ENCODE data around the gene ARL9.
A peak's percentile ranks its signal among the peaks of the same experiment; 100 is the strongest.

Gene ARL9

GRCh38 chr4:56469489-56470210 lies 35.9 kb upstream of the ARL9 start:
- H3K36me3 ChIP-seq (ENCODE audit: control insufficient read depth in 1 of 2, insufficient read depth in 2 of 2, low read length in 2 of 2) = peaks cover 14 to 34% of the 10 kb centered on the region in 2 donors
- H3K9me3 ChIP-seq (ENCODE audit: control insufficient read depth in 1 of 2, low read length in 2 of 2) = no peaks in the 10 kb centered on the region
- H3K27me3 ChIP-seq (ENCODE audit: low read depth, low read length) = no peaks in the 10 kb centered on the region
- no peak overlapping the region for H3K27ac ChIP-seq (ENCODE audit: low read length)
- peak overlapping the region in 1 of 2 donors; percentile 100 for H3K4me3 ChIP-seq (ENCODE audit: low read depth in 1 of 2, low read length in 2 of 2)
- H3K4me1 ChIP-seq (ENCODE audit: control insufficient read depth in 1 of 2, insufficient read depth in 2 of 2, low read length in 2 of 2) = peaks cover 14 to 31% of the 10 kb centered on the region in 2 donors

GRCh38 chr4:56475917-56476316 lies 29.7 kb upstream of the ARL9 start:
- Histone ChIP-seq H3K4me1 (ENCODE audit: control insufficient read depth in 1 of 2, insufficient read depth in 2 of 2, low read length in 2 of 2) (no peaks in the 10 kb centered on the region), H3K27ac (ENCODE audit: low read length) (no peak overlapping the region), H3K9me3 (ENCODE audit: control insufficient read depth in 1 of 2, low read length in 2 of 2) (no peaks in the 10 kb centered on the region), H3K4me3 (ENCODE audit: low read depth in 1 of 2, low read length in 2 of 2) (no peak overlapping the region), H3K36me3 (ENCODE audit: control insufficient read depth in 1 of 2, insufficient read depth in 2 of 2, low read length in 2 of 2) (peaks cover 55 to 78% of the 10 kb centered on the region in 2 donors), H3K27me3 (ENCODE audit: low read depth, low read length) (no peaks in the 10 kb centered on the region)

- H3K4me1 ChIP-seq (ENCODE audit: control insufficient read depth in 1 of 2, insufficient read depth in 2 of 2, low read length in 2 of 2) = no peaks in the 10 kb centered on the region
- H3K4me3 ChIP-seq (ENCODE audit: low read depth in 1 of 2, low read length in 2 of 2) = no peak overlapping the region
- peaks cover 53 to 73% of the 10 kb centered on the region in 2 donors for H3K36me3 ChIP-seq (ENCODE audit: control insufficient read depth in 1 of 2, insufficient read depth in 2 of 2, low read length in 2 of 2)
Measured at GRCh38 chr4:56477192-56477702, 28.3 kb upstream of the ARL9 start.

GRCh38 chr4:56480691-56481090 lies 24.9 kb upstream of the ARL9 start:
- H3K4me3 ChIP-seq (ENCODE audit: low read depth in 1 of 2, low read length in 2 of 2) = no peak overlapping the region
- H3K36me3 ChIP-seq (ENCODE audit: control insufficient read depth in 1 of 2, insufficient read depth in 2 of 2, low read length in 2 of 2) = peaks cover 55 to 71% of the 10 kb centered on the region in 2 donors
- no peaks in the 10 kb centered on the region for H3K27me3 ChIP-seq (ENCODE audit: low read depth, low read length)
- H3K27ac ChIP-seq (ENCODE audit: low read length) = no peak overlapping the region
- no peaks in the 10 kb centered on the region for H3K4me1 ChIP-seq (ENCODE audit: control insufficient read depth in 1 of 2, insufficient read depth in 2 of 2, low read length in 2 of 2)
- H3K9me3 ChIP-seq (ENCODE audit: control insufficient read depth in 1 of 2, low read length in 2 of 2) = no peaks in the 10 kb centered on the region

More at GRCh38 chr4:56477192-56477702, 28.3 kb upstream of the ARL9 start:
- Histone ChIP-seq H3K27me3 (ENCODE audit: low read depth, low read length) (no peaks in the 10 kb centered on the region), H3K9me3 (ENCODE audit: control insufficient read depth in 1 of 2, low read length in 2 of 2) (no peaks in the 10 kb centered on the region), H3K27ac (ENCODE audit: low read length) (no peak overlapping the region)

- no peaks in the 10 kb centered on the region for H3K4me1 ChIP-seq (ENCODE audit: control insufficient read depth in 1 of 2, insufficient read depth in 2 of 2, low read length in 2 of 2)
- peaks cover 23 to 42% of the 10 kb centered on the region in 2 donors for H3K36me3 ChIP-seq (ENCODE audit: control insufficient read depth in 1 of 2, insufficient read depth in 2 of 2, low read length in 2 of 2)
- H3K27ac ChIP-seq (ENCODE audit: low read length) = no peak overlapping the region
- H3K4me3 ChIP-seq (ENCODE audit: low read depth in 1 of 2, low read length in 2 of 2) = no peak overlapping the region
- no peaks in the 10 kb centered on the region for H3K9me3 ChIP-seq (ENCODE audit: control insufficient read depth in 1 of 2, low read length in 2 of 2)
- no peaks in the 10 kb centered on the region for H3K27me3 ChIP-seq (ENCODE audit: low read depth, low read length)
Measured at GRCh38 chr4:56496241-56496640, 9.3 kb upstream of the ARL9 start.

- H3K27me3 ChIP-seq (ENCODE audit: low read depth, low read length) = no peaks in the 10 kb centered on the region
- H3K4me1 ChIP-seq (ENCODE audit: control insufficient read depth in 1 of 2, insufficient read depth in 2 of 2, low read length in 2 of 2) = peaks cover 4 to 15% of the 10 kb centered on the region in 2 donors
- H3K4me3 ChIP-seq (ENCODE audit: low read depth in 1 of 2, low read length in 2 of 2) = no peak overlapping the region
- H3K36me3 ChIP-seq (ENCODE audit: control insufficient read depth in 1 of 2, insufficient read depth in 2 of 2, low read length in 2 of 2) = no peaks in the 10 kb centered on the region
- no peaks in the 10 kb centered on the region for H3K9me3 ChIP-seq (ENCODE audit: control insufficient read depth in 1 of 2, low read length in 2 of 2)
- no peak overlapping the region for H3K27ac ChIP-seq (ENCODE audit: low read length)
Measured at GRCh38 chr4:56511098-56511497, 5.5 kb downstream of the ARL9 start.

DNA sequence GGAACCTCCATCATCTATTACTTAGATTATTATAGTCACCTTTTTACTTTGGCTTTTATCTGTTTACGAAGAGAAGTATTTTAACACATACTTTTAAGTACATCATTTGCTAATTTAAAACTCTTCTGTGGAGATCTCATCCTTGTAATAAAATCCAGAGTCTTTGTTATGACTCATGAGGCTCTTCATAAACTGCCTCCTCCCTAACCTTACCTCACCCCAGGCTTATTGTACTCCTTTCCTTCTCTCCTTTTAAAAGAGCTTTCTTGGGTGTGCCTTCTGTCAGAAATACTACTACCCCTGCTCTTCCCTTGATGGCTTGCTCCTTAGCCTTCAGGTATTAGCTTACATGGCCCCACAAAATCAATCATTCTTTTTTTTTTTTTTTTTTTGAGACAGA lies 6.6 kb downstream of the ARL9 start:
- Histone ChIP-seq H3K9me3 (ENCODE audit: control insufficient read depth in 1 of 2, low read length in 2 of 2) (no peaks in the 10 kb centered on the region), H3K4me1 (ENCODE audit: control insufficient read depth in 1 of 2, insufficient read depth in 2 of 2, low read length in 2 of 2) (peaks cover 0 to 15% of the 10 kb centered on the region in 2 donors), H3K27ac (ENCODE audit: low read length) (no peak overlapping the region), H3K4me3 (ENCODE audit: low read depth in 1 of 2, low read length in 2 of 2) (no peak overlapping the region), H3K27me3 (ENCODE audit: low read depth, low read length) (no peaks in the 10 kb centered on the region), H3K36me3 (ENCODE audit: control insufficient read depth in 1 of 2, insufficient read depth in 2 of 2, low read length in 2 of 2) (no peaks in the 10 kb centered on the region)

DNA sequence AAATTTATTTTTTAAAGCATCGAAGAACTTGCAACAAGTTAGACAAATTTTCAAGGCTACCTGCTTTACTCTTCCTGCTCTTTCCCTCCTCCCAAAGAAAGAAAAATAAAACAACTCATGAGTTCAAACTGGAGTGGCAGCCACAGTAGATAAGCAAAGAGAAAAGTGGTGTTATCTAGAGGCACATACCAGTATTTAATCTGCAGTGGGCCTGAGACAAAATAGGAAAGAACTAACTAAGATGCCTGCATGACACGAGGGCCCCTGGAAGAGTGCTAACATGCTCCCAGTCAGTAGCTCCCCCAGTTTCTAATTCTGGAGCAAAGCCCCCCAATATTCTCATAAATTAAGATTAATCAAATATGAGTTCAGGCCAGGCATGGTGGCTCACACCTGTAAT lies 7.9 kb downstream of the ARL9 start:
- Histone ChIP-seq H3K27ac (ENCODE audit: low read length) (no peak overlapping the region), H3K4me3 (ENCODE audit: low read depth in 1 of 2, low read length in 2 of 2) (no peak overlapping the region)

DNA sequence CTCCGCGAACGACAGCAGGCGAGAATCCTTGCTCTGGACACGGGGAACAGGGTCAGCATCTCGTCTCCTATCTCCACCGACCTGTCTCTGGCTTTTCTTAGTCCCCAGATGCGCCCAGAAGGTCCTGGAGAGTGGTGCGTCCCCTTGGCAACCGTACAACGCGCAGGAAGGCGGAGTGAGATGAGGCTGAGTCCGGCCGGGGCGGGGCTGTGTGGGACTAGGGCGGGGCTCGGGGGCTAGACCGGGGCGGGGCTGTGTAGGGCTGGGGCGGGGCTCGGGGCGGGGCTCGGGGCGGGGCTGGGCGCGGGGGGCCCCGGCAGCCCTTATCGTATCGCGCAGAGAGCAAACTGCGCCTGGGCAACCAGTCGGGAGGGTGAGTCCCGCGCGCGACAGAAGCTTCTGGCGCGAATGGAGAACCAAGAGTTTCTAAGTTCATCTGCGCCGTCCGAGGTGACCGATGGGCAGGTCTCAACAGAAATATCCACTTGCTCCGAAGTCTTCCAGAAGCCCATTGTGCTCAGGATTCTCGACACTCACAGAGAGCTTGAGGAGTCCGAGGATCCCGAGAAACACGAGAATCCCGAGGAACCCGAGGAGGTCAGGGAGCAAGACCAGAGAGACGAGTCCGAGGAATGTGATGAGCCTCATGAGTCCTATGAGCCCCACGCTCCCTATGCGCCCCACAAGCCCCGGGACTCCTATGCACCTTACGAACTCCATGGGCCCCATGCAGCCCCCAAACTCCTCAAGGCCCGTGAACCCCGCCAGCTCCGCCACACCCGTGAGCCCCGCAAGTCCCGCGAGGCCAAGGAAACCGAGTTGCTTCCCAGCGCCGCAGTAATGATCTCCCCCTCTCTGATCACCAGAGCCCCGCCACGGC lies 24.9 kb downstream of the ARL9 start:
- H3K4me3 ChIP-seq (ENCODE audit: low read depth in 1 of 2, low read length in 2 of 2) = peak overlapping the region; percentile 71 to 72
- H3K4me1 ChIP-seq (ENCODE audit: control insufficient read depth in 1 of 2, insufficient read depth in 2 of 2, low read length in 2 of 2) = no peaks in the 10 kb centered on the region
- H3K27ac ChIP-seq (ENCODE audit: low read length) = no peak overlapping the region
- no peaks in the 10 kb centered on the region for H3K36me3 ChIP-seq (ENCODE audit: control insufficient read depth in 1 of 2, insufficient read depth in 2 of 2, low read length in 2 of 2)
- no peaks in the 10 kb centered on the region for H3K9me3 ChIP-seq (ENCODE audit: control insufficient read depth in 1 of 2, low read length in 2 of 2)
- H3K27me3 ChIP-seq (ENCODE audit: low read depth, low read length) = peaks cover 4% of the 10 kb centered on the region

More for the DNA sequence above, 7.9 kb downstream of the ARL9 start:
- Histone ChIP-seq H3K9me3 (ENCODE audit: control insufficient read depth in 1 of 2, low read length in 2 of 2) (no peaks in the 10 kb centered on the region), H3K4me1 (ENCODE audit: control insufficient read depth in 1 of 2, insufficient read depth in 2 of 2, low read length in 2 of 2) (peaks cover 0 to 15% of the 10 kb centered on the region in 2 donors), H3K36me3 (ENCODE audit: control insufficient read depth in 1 of 2, insufficient read depth in 2 of 2, low read length in 2 of 2) (no peaks in the 10 kb centered on the region), H3K27me3 (ENCODE audit: low read depth, low read length) (no peaks in the 10 kb centered on the region)

GRCh38 chr4:56531149-56531770 lies 25.7 kb downstream of the ARL9 start:
- no peaks in the 10 kb centered on the region for H3K4me1 ChIP-seq (ENCODE audit: control insufficient read depth in 1 of 2, insufficient read depth in 2 of 2, low read length in 2 of 2)
- peaks cover 4% of the 10 kb centered on the region for H3K27me3 ChIP-seq (ENCODE audit: low read depth, low read length)
- H3K4me3 ChIP-seq (ENCODE audit: low read depth in 1 of 2, low read length in 2 of 2) = peak overlapping the region; percentile 71 to 72
- H3K36me3 ChIP-seq (ENCODE audit: control insufficient read depth in 1 of 2, insufficient read depth in 2 of 2, low read length in 2 of 2) = no peaks in the 10 kb centered on the region
- H3K9me3 ChIP-seq (ENCODE audit: control insufficient read depth in 1 of 2, low read length in 2 of 2) = no peaks in the 10 kb centered on the region
- no peak overlapping the region for H3K27ac ChIP-seq (ENCODE audit: low read length)

DNA sequence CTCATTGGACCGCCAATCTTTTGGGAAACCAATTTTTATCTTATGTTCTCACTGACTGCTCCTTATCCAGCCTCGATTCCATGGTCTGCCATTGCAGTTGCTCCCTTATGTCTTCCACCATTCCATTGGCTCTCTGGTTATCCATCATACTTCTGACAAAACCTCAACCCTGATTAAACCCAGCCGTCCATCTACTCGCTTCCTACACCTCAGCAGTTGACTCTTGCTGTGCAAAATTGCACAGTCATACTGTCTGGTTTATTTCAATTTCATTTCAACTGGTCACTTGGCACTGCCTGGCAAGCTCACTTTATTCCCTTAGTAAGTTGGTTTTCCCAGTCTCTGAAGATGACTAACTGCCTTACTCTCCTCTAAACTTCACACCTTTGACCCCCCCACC lies 26.2 kb downstream of the ARL9 start:
- Histone ChIP-seq H3K27ac (ENCODE audit: low read length) (no peak overlapping the region), H3K4me3 (ENCODE audit: low read depth in 1 of 2, low read length in 2 of 2) (no peak overlapping the region)

More for the DNA sequence above, 26.2 kb downstream of the ARL9 start:
- Histone ChIP-seq H3K36me3 (ENCODE audit: control insufficient read depth in 1 of 2, insufficient read depth in 2 of 2, low read length in 2 of 2) (no peaks in the 10 kb centered on the region), H3K27me3 (ENCODE audit: low read depth, low read length) (peaks cover 4% of the 10 kb centered on the region), H3K9me3 (ENCODE audit: control insufficient read depth in 1 of 2, low read length in 2 of 2) (no peaks in the 10 kb centered on the region), H3K4me1 (ENCODE audit: control insufficient read depth in 1 of 2, insufficient read depth in 2 of 2, low read length in 2 of 2) (no peaks in the 10 kb centered on the region)
